H1 (cell line): ENCODE results near the gene CRABP1. TPM values are rescaled to one million over a fixed set of nuclear protein-coding genes. Genes with fewer than 3 reads are reported as not detected.

Experiments used
- CTCF ChIA-PET: fragments of 300-600 bp; sonication (Branson Sonifier 250); formaldehyde crosslinking; loops from one replicate; lab custom pipeline; 2021; ENCODE audit not compliant: partially characterized antibody; lab: Charles Lee
- POLR2A ChIA-PET: fragments of 300-600 bp; sonication (Branson Sonifier 250); formaldehyde crosslinking; loops from one replicate; lab custom pipeline; 2021; ENCODE audit warnings: inconsistent platforms; ENCODE audit not compliant: partially characterized antibody; lab: Charles Lee
- DNase-seq, 2 experiments: peaks; one replicate each; pipeline versions ENCODE4 v3.0.0 to v3.0.0-alpha.2; 2010 to 2022; ENCODE audit warnings: low spot score in 2 of 2, low read depth in 1 of 2, mixed read lengths in 1 of 2
- FAIRE-seq: peaks from 2 replicates; lab custom pipeline; 2011; peaks lifted over from hg19 to GRCh38; lab: Jason Lieb, UNC
- H2AFZ ChIP-seq: 2 replicates; pipeline ENCODE4 v1.8.1; 2012; ENCODE audit warnings: low read length, inconsistent platforms
- H2AK5ac ChIP-seq: 2 replicates; pipeline ENCODE4 v1.6.1; 2013; ENCODE audit warnings: low read depth, low read length
- H2BK120ac ChIP-seq: replicated peaks from 2 replicates; pipeline ENCODE3; 2013; ENCODE audit warnings: low read depth, low read length, inconsistent platforms
- H2BK12ac ChIP-seq: 2 replicates; pipeline ENCODE4 v1.6.1; 2013; ENCODE audit warnings: low read depth, low read length
- H2BK15ac ChIP-seq: 2 replicates; pipeline ENCODE4 v1.6.1; 2013; ENCODE audit warnings: low read length
- H2BK20ac ChIP-seq: 2 replicates; pipeline ENCODE4 v1.6.1; 2013; ENCODE audit warnings: low read length
- H2BK5ac ChIP-seq: 2 replicates; pipeline ENCODE4 v1.6.1; 2013; ENCODE audit warnings: low read depth, low read length
- H3K14ac ChIP-seq: 2 replicates; pipeline ENCODE4 v1.6.1; 2013; ENCODE audit warnings: inconsistent platforms; ENCODE audit not compliant: insufficient read length
- H3K18ac ChIP-seq: 2 replicates; pipeline ENCODE4 v1.6.1; 2013; ENCODE audit warnings: low read length; ENCODE audit errors: extremely low read depth
- H3K23ac ChIP-seq: 2 replicates; pipeline ENCODE4 v1.6.1; 2013; ENCODE audit warnings: inconsistent platforms; ENCODE audit not compliant: insufficient read length
- H3K23me2 ChIP-seq: 2 replicates; pipeline ENCODE4 v1.6.1; 2013; ENCODE audit warnings: low read depth, low read length
- H3K27ac ChIP-seq: 2 replicates; pipeline ENCODE4 v1.6.1; 2011; ENCODE audit warnings: low read depth, low read length, inconsistent platforms
- H3K27me3 ChIP-seq, 4 experiments: replicated peaks in 1 of 4; 1 replicate in 1 of 4; 2 replicates in 3 of 4; pipeline versions ENCODE4 v1.6.1 to v1.8.1; 2011 to 2013; ENCODE audit warnings: low read length in 3 of 4, mild to moderate bottlenecking in 3 of 4, inconsistent platforms in 2 of 4, mixed read lengths in 2 of 4, moderate library complexity in 1 of 4; ENCODE audit not compliant: control insufficient read depth in 3 of 4, insufficient read depth in 3 of 4; ENCODE audit errors: extremely low read depth in 1 of 4
- H3K36me3 ChIP-seq, 4 experiments: 2 replicates each; pipeline versions ENCODE4 v1.6.1 to v1.8.1; 2011 to 2013; ENCODE audit warnings: mild to moderate bottlenecking in 4 of 4, low read length in 3 of 4, moderate library complexity in 2 of 4, control low read depth in 1 of 4, inconsistent platforms in 1 of 4; ENCODE audit not compliant: insufficient read depth in 4 of 4, control insufficient read depth in 2 of 4
- H3K4ac ChIP-seq: replicated peaks from 2 replicates; pipeline ENCODE3; 2013; ENCODE audit warnings: low read length, low read depth, mixed read lengths, inconsistent platforms; ENCODE audit not compliant: insufficient read length
- H3K4me1 ChIP-seq, 4 experiments: replicated peaks in 1 of 4; 1 replicate in 1 of 4; 2 replicates in 3 of 4; pipeline versions ENCODE4 v1.6.1 to v1.8.1; 2011 to 2013; ENCODE audit warnings: low read length in 3 of 4, inconsistent platforms in 2 of 4, mixed read lengths in 1 of 4; ENCODE audit not compliant: insufficient read depth in 4 of 4, control insufficient read depth in 3 of 4
- H3K4me2 ChIP-seq, 2 experiments: 2 replicates each; pipeline versions ENCODE4 v1.6.1 to v1.8.1; 2011 to 2013; ENCODE audit warnings: low read depth in 2 of 2, low read length in 2 of 2, control low read depth in 1 of 2, inconsistent platforms in 1 of 2, mild to moderate bottlenecking in 1 of 2; ENCODE audit not compliant: insufficient read depth in 1 of 2
- H3K4me3 ChIP-seq, 4 experiments: fragments of 200-600, 300-600 bp in 1 of 4; sonication (generic), shearing (Covaris generic), sonication (Bioruptor Twin) in 1 of 4; 2 replicates each; pipeline versions ENCODE4 v1.5.1 to v1.8.1; 2011 to 2016; ENCODE audit warnings: low read length in 4 of 4, low read depth in 3 of 4, control low read depth in 2 of 4, inconsistent platforms in 2 of 4, mild to moderate bottlenecking in 2 of 4, mixed read lengths in 1 of 4, moderate library complexity in 1 of 4; ENCODE audit not compliant: insufficient read depth in 2 of 4; ENCODE audit errors: extremely low read depth in 1 of 4
- H3K56ac ChIP-seq: replicated peaks from 2 replicates; pipeline ENCODE3; 2013; ENCODE audit warnings: low read depth, mild to moderate bottlenecking, mixed read lengths, low read length, inconsistent platforms; ENCODE audit not compliant: insufficient read length
- H3K79me1 ChIP-seq: 2 replicates; pipeline ENCODE4 v1.6.1; 2013; ENCODE audit warnings: low read depth, low read length, control low read depth
- H3K79me2 ChIP-seq, 2 experiments: 2 replicates each; pipeline versions ENCODE4 v1.6.1 to v1.8.1; 2012 to 2013; ENCODE audit warnings: low read length in 2 of 2, mild to moderate bottlenecking in 2 of 2, inconsistent platforms in 1 of 2; ENCODE audit not compliant: insufficient read depth in 2 of 2, control insufficient read depth in 1 of 2
- H3K9ac ChIP-seq, 4 experiments: replicated peaks in 1 of 4; 1 replicate in 1 of 4; 2 replicates in 3 of 4; pipeline versions ENCODE4 v1.6.1 to v1.8.1; 2011 to 2013; ENCODE audit warnings: low read depth in 3 of 4, low read length in 3 of 4, control low read depth in 2 of 4, mild to moderate bottlenecking in 2 of 4, moderate library complexity in 2 of 4, inconsistent platforms in 1 of 4; ENCODE audit errors: extremely low read depth in 1 of 4
- H3K9me3 ChIP-seq, 2 experiments: 2 replicates each; pipeline versions ENCODE4 v1.6.1 to v1.8.1; 2012 to 2013; ENCODE audit warnings: mild to moderate bottlenecking in 2 of 2, moderate library complexity in 2 of 2, control low read depth in 1 of 2, inconsistent platforms in 1 of 2, low read depth in 1 of 2, low read length in 1 of 2, mixed read lengths in 1 of 2; ENCODE audit not compliant: insufficient read depth in 2 of 2
- H4K20me1 ChIP-seq, 2 experiments: replicated peaks in 1 of 2; 2 replicates each; pipeline versions ENCODE3 to v1.8.1; 2011 to 2013; ENCODE audit warnings: inconsistent platforms in 2 of 2, low read length in 2 of 2, mild to moderate bottlenecking in 1 of 2; ENCODE audit not compliant: insufficient read depth in 2 of 2, control insufficient read depth in 1 of 2
- H4K5ac ChIP-seq: 2 replicates; pipeline ENCODE4 v1.6.1; 2013; ENCODE audit warnings: low read length, low read depth, mixed read lengths, inconsistent platforms; ENCODE audit not compliant: insufficient read length
- H4K8ac ChIP-seq: 2 replicates; pipeline ENCODE4 v1.8.0; 2013; ENCODE audit warnings: mild to moderate bottlenecking, moderate library complexity, low read length, inconsistent platforms; ENCODE audit not compliant: insufficient read depth; ENCODE audit errors: extremely low read depth
- H4K91ac ChIP-seq: replicated peaks from 2 replicates; pipeline ENCODE3; 2013; ENCODE audit warnings: low read length, mixed read lengths, inconsistent platforms; ENCODE audit not compliant: insufficient read length
- CREB1 ChIP-seq: IDR thresholded peaks from 2 replicates; pipeline ENCODE4 v1.6.1; 2012; ENCODE audit warnings: inconsistent platforms
- KDM1A ChIP-seq: fragments of 200-600, 300-600 bp; sonication (generic); IDR thresholded peaks from 2 replicates; pipeline ENCODE4 v1.7.1; 2016; ENCODE audit warnings: mild to moderate bottlenecking, low read length, borderline replicate concordance
- MAFK ChIP-seq: IDR thresholded peaks from 2 replicates; pipeline ENCODE4 v1.6.1; 2012; ENCODE audit warnings: low read depth, mild to moderate bottlenecking, improper control_type of control experiment, low read length
- SRF ChIP-seq: IDR thresholded peaks from 2 replicates; pipeline ENCODE4 v1.6.1; 2011; ENCODE audit warnings: mild to moderate bottlenecking, low read depth, low read length, moderate library complexity
- WGBS, 2 experiments: shearing (Covaris generic) in 1 of 2; methylation state at CpG; one replicate each; pipeline versions ENCODE4 v1.1.6 to v1.1.7; 2013 to 2015; ENCODE audit warnings: low lambda C conversion rate in 2 of 2, mixed read lengths in 2 of 2, inconsistent platforms in 1 of 2, low coverage in 1 of 2, missing lambda C conversion rate in 1 of 2; ENCODE audit not compliant: insufficient replicate concordance in 2 of 2, insufficient coverage in 1 of 2, insufficient read length in 1 of 2; ENCODE audit errors: extremely low coverage in 1 of 2, missing lambda C conversion rate in 1 of 2; 5-methylcytosine and 5-hydroxymethylcytosine counted together
- polyA plus RNA-seq, 7 experiments: library from polyadenylated mRNA; depleted of rRNA in 3 of 7; stranded (reverse) in 5 of 7; unstranded in 2 of 7; fragments of >200 nt in 5 of 7; fragments of 200-250 nt in 2 of 7; gene quantifications; 1 replicate in 5 of 7; 2 replicates in 1 of 7; 4 replicates in 1 of 7; pipeline versions ENCODE4 v1.2.1 to v1.2.3, GENCODE V29; 2011 to 2013; ENCODE audit warnings: missing spikeins in 2 of 7, mixed read lengths in 2 of 7
- total RNA-seq: library from RNA; stranded (reverse); fragmentation: NEBNext Ultra II Directional; extraction: Animal tissue kit (Norgen Biotek cat#: 25700); gene quantifications from 2 replicates; pipeline ENCODE4 v1.2.1, GENCODE V29; 2021

CRABP1 gene
- total and polyA plus RNA-seq, 2 of the 8 experiments (the other 6 are each of a cell fraction or from before 2014, with no cell fraction given), result 385 to 655 TPM

DNA sequence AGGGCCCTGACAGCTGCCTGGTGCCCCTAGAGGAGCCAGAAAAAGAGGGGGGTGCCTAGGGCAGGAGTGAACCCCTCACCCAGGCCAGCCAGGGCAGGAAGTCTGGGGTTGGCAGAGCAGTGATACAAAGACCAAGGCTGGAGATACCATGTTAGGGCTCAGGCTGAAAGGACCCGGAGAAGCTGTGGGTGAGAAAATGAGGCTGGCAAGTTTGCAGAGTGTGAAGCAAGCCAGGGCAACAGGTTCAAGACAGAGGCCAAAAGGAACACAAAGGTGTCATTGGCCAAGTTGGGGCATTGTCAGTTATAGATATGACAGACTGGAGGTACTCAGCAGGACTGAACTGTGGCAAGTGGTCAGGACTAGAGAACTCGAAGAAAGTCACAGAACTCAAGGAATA lies 57.2 kb downstream of the CRABP1 start:
- H2AFZ ChIP-seq, result no peak overlapping the region
- H4K91ac ChIP-seq, result no peak overlapping the region
- H3K14ac ChIP-seq, result no peak overlapping the region
- no peak overlapping the region for H3K27ac ChIP-seq
- H4K5ac ChIP-seq, result no peak overlapping the region
- no peak overlapping the region for H2AK5ac ChIP-seq
- H2BK120ac ChIP-seq, result no peak overlapping the region
- peaks cover 4 to 28% (median 8%) of the 10 kb centered on the region in 4 experiments for H3K4me1 ChIP-seq
- H3K36me3 ChIP-seq, result no peaks in the 10 kb centered on the region
- H3K4me3 ChIP-seq, result no peak overlapping the region
- H3K9ac ChIP-seq, result no peak overlapping the region
- POLR2A ChIA-PET, result interaction anchor here (0.6 to 2.5 kb wide), 3 partner anchors 41 to 1707 kb away, joined by 3 to 10 read pairs (median 4); partner anchors contain the start of gene CRABP1
- peak overlapping the region; percentile 65 for H2BK15ac ChIP-seq
- 92% methylated on average over 2 of the region's 2 CpGs; no CpG with 5 or more reads in 1 of the 2 experiments for WGBS, 2 experiments
- no peaks in the 10 kb centered on the region for H3K79me2 ChIP-seq
- H3K23me2 ChIP-seq, result no peaks in the 10 kb centered on the region
- H2BK5ac ChIP-seq, result no peak overlapping the region
- H3K18ac ChIP-seq, result no peak overlapping the region
- CTCF ChIA-PET, result interaction anchor here (0.6 to 9.9 kb wide), 15 partner anchors 12 to 86 kb away, joined by 3 to 240 read pairs (median 5); partner anchors contain the start of gene IREB2
- peaks cover 0 to 2% (median 0%) of the 10 kb centered on the region in 4 experiments; a peak in 2 of 7 replicates for H3K27me3 ChIP-seq
- no peaks in the 10 kb centered on the region for H3K9me3 ChIP-seq
- no peak for TF ChIP-seq CREB1
- TF ChIP-seq MAFK, result no peak
- TF ChIP-seq SRF, result no peak
- TF ChIP-seq KDM1A, result no peak
- H4K20me1 ChIP-seq, result no peaks in the 10 kb centered on the region
- H2BK12ac ChIP-seq, result peak overlapping the region; percentile 18; the same call in 1 of the 2 replicates
- H3K4me2 ChIP-seq, result no peak overlapping the region
- FAIRE-seq, result no peak
- H3K79me1 ChIP-seq, result no peaks in the 10 kb centered on the region
- H3K56ac ChIP-seq, result no peak overlapping the region
- H3K23ac ChIP-seq, result no peak overlapping the region
- no peak overlapping the region; the same call in 1 of the 2 replicates for H4K8ac ChIP-seq
- no peak for DNase-seq
- H2BK20ac ChIP-seq, result peak overlapping the region; percentile 87; the same call in 1 of the 2 replicates
- no peak overlapping the region for H3K4ac ChIP-seq
